OCI-LY3 (cell line): ENCODE results near the gene SLC38A1.

Experiments used
- H2AFZ ChIP-seq: fragments of 200-600, 300-600 bp; shearing (Covaris generic); 2 replicates; pipeline ENCODE4 v1.6.0; 2014; ENCODE audit warnings: antibody characterized with exemption, low read depth, low read length
- H3K27ac ChIP-seq: fragments of 200-600, 300-600 bp; sonication (generic); 2 replicates; pipeline ENCODE4 v1.5.1; 2014; ENCODE audit warnings: mild to moderate bottlenecking, low read length, moderate library complexity, mixed read lengths
- H3K27me3 ChIP-seq: fragments of 200-600, 300-600 bp; sonication (generic); 2 replicates; pipeline ENCODE4 v1.6.1; 2014; ENCODE audit warnings: low read depth, low read length, mixed read lengths
- H3K36me3 ChIP-seq: fragments of 200-600, 300-600 bp; sonication (generic); replicated peaks from 2 replicates; pipeline ENCODE3; 2014; ENCODE audit warnings: low read depth, low read length, mixed read lengths
- H3K4me1 ChIP-seq: fragments of 300-600, 200-600 bp; sonication (generic); 2 replicates; pipeline ENCODE4 v1.6.1; 2014; ENCODE audit warnings: low read length, mixed read lengths
- H3K4me2 ChIP-seq: fragments of 200-600, 300-600 bp; sonication (generic); 2 replicates; pipeline ENCODE4 v1.6.1; 2014; ENCODE audit warnings: low read length, mixed read lengths
- H3K4me3 ChIP-seq: fragments of 300-600, 200-600 bp; sonication (generic); 2 replicates; pipeline ENCODE4 v1.5.1; 2014; ENCODE audit warnings: antibody characterized with exemption, mild to moderate bottlenecking, low read length, moderate library complexity
- H3K79me2 ChIP-seq: fragments of 300-600, 200-600 bp; shearing (Covaris generic); 2 replicates; pipeline ENCODE4 v1.6.1; 2014; ENCODE audit warnings: mild to moderate bottlenecking, low read length, mixed read lengths
- H3K9ac ChIP-seq: fragments of 300-600, 200-600 bp; shearing (Covaris generic); 2 replicates; pipeline ENCODE4 v1.6.0; 2014; ENCODE audit warnings: mild to moderate bottlenecking, low read length, moderate library complexity
- H3K9me3 ChIP-seq: fragments of 200-600, 300-600 bp; shearing (Covaris generic); 2 replicates; pipeline ENCODE4 v1.6.1; 2014; ENCODE audit warnings: low read length, mixed read lengths; ENCODE audit not compliant: insufficient read depth
- H4K20me1 ChIP-seq: fragments of 200-600, 300-600 bp; sonication (generic); 2 replicates; pipeline ENCODE4 v1.6.1; 2016; ENCODE audit warnings: low read length, mixed read lengths; ENCODE audit not compliant: insufficient read depth
- EZH2phosphoT487 ChIP-seq: fragments of 200-600 bp; shearing (Covaris generic); IDR thresholded peaks from 2 replicates; pipeline ENCODE4 v1.6.1; 2018; ENCODE audit warnings: antibody characterized with exemption, mixed run types, low read depth
- TF ChIP-seq, protein P1 (sequence below): fragments of 200-600, 300-600 bp; sonication (generic); IDR thresholded peaks from 2 replicates; pipeline ENCODE4 v1.5.1; 2014; ENCODE audit warnings: antibody characterized with exemption, low read length, low read depth

The SLC38A1 gene

GRCh38 chr12:46260124-46260912 lies 8.5 kb downstream of the SLC38A1 start:
- no peaks in the 10 kb centered on the region for H3K27me3 ChIP-seq
- H3K9me3 ChIP-seq: no peaks in the 10 kb centered on the region
- H3K4me1 ChIP-seq: peaks cover 27% of the 10 kb centered on the region
- H3K27ac ChIP-seq: no peak overlapping the region
- H3K36me3 ChIP-seq: peaks cover 46% of the 10 kb centered on the region
- TF ChIP-seq, protein P1, sequence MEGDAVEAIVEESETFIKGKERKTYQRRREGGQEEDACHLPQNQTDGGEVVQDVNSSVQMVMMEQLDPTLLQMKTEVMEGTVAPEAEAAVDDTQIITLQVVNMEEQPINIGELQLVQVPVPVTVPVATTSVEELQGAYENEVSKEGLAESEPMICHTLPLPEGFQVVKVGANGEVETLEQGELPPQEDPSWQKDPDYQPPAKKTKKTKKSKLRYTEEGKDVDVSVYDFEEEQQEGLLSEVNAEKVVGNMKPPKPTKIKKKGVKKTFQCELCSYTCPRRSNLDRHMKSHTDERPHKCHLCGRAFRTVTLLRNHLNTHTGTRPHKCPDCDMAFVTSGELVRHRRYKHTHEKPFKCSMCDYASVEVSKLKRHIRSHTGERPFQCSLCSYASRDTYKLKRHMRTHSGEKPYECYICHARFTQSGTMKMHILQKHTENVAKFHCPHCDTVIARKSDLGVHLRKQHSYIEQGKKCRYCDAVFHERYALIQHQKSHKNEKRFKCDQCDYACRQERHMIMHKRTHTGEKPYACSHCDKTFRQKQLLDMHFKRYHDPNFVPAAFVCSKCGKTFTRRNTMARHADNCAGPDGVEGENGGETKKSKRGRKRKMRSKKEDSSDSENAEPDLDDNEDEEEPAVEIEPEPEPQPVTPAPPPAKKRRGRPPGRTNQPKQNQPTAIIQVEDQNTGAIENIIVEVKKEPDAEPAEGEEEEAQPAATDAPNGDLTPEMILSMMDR: no peak
- H3K4me2 ChIP-seq: no peak overlapping the region
- no peak overlapping the region for H3K4me3 ChIP-seq
- H3K9ac ChIP-seq: no peak overlapping the region
- peaks cover 95% of the 10 kb centered on the region for H4K20me1 ChIP-seq
- peaks cover 100% of the 10 kb centered on the region for H3K79me2 ChIP-seq
- no peak overlapping the region for H2AFZ ChIP-seq

DNA sequence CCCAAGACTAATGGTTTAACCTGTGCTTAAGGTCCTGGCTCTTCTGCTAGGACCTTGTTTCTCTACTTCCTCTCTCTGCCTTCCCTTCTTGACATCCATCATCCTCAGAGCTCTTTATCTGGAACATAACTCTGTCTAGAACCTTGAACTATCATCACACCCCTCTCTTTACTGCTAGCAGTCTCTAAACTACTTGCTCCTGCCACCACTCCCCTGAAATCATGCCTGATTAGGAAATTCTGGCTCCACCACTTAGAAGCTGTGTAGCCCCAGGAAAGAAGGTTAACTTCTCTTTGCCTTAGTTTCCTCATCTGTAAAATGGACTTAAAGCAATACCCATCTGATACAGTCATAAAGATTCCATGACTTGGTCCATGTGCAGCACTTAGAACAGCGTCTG lies 9.1 kb downstream of the SLC38A1 start:
- H3K27ac ChIP-seq: no peak overlapping the region
- H3K27me3 ChIP-seq: no peaks in the 10 kb centered on the region
- peaks cover 44% of the 10 kb centered on the region for H3K36me3 ChIP-seq
- H3K4me1 ChIP-seq: peaks cover 21% of the 10 kb centered on the region
- no peak overlapping the region for H3K4me2 ChIP-seq
- no peak overlapping the region for H2AFZ ChIP-seq
- H4K20me1 ChIP-seq: peaks cover 94% of the 10 kb centered on the region
- peaks cover 100% of the 10 kb centered on the region for H3K79me2 ChIP-seq
- no peak overlapping the region for H3K9ac ChIP-seq
- TF ChIP-seq, protein P1: no peak
- no peak for TF ChIP-seq EZH2phosphoT487
- no peak overlapping the region for H3K4me3 ChIP-seq
- no peaks in the 10 kb centered on the region for H3K9me3 ChIP-seq

DNA sequence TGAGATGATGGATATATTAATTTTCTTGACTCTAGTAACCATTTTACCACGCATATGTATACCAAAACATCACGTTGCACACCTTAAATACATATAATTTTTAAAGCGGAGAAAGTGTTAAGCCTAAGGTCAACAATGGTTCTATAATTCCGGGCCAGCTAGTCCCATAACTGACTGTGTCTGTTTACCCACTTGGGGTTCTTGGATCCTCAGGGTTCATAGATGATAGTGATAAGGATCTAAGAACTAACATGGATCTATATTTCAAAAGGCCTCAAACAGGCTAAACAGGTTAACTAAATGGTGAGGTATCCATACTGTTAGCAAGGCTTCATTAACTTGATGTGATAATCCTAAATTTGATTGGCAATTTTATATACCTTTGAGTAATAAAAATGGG lies 9.8 kb downstream of the SLC38A1 start:
- Histone ChIP-seq H3K27me3 (no peaks in the 10 kb centered on the region), H3K27ac (no peak overlapping the region), H3K9ac (no peak overlapping the region), H3K4me1 (peaks cover 16% of the 10 kb centered on the region), H3K79me2 (peaks cover 100% of the 10 kb centered on the region), H4K20me1 (peaks cover 95% of the 10 kb centered on the region), H3K9me3 (no peaks in the 10 kb centered on the region), H3K36me3 (peaks cover 49% of the 10 kb centered on the region), H2AFZ (no peak overlapping the region), H3K4me3 (no peak overlapping the region), H3K4me2 (no peak overlapping the region)
- TF ChIP-seq, protein P1: no peak
- TF ChIP-seq EZH2phosphoT487: no peak

GRCh38 chr12:46258129-46258528 lies 10.7 kb downstream of the SLC38A1 start:
- Histone ChIP-seq H3K4me2 (no peak overlapping the region), H3K4me1 (peaks cover 6% of the 10 kb centered on the region; the same call in 1 of the 2 replicates), H3K27ac (no peak overlapping the region), H3K36me3 (peaks cover 55% of the 10 kb centered on the region), H4K20me1 (peaks cover 91% of the 10 kb centered on the region), H3K4me3 (no peak overlapping the region), H3K9ac (no peak overlapping the region), H2AFZ (no peak overlapping the region), H3K9me3 (no peaks in the 10 kb centered on the region), H3K79me2 (peaks cover 100% of the 10 kb centered on the region), H3K27me3 (no peaks in the 10 kb centered on the region)
- TF ChIP-seq, protein P1: no peak
- no peak for TF ChIP-seq EZH2phosphoT487
